OCI-LY1 (cell line): ENCODE measurements around the gene CTIF.

Experiments
- H2AFZ ChIP-seq: fragments of 200-600 bp; sonication (generic), shearing (Covaris generic); 2 replicates; pipeline ENCODE4 v1.6.0; 2014; ENCODE audit warnings: antibody characterized with exemption, mild to moderate bottlenecking, low read length
- H3F3A ChIP-seq: fragments of 200-600 bp; sonication (generic), shearing (Covaris generic); 2 replicates; pipeline ENCODE4 v1.6.0; 2014; ENCODE audit warnings: mild to moderate bottlenecking, antibody characterized with exemption, low read length, moderate library complexity; ENCODE audit not compliant: insufficient read depth
- H3K27ac ChIP-seq: fragments of 200-600 bp; sonication (generic); 2 replicates; pipeline ENCODE4 v1.5.1; 2014; ENCODE audit warnings: low read length, mixed run types, mild to moderate bottlenecking, low read depth; ENCODE audit not compliant: poor library complexity, severe bottlenecking
- H3K27me3 ChIP-seq: fragments of 200-600 bp; sonication (generic); 2 replicates; pipeline ENCODE4 v1.6.0; 2014; ENCODE audit warnings: antibody characterized with exemption, mild to moderate bottlenecking, low read length, moderate library complexity; ENCODE audit not compliant: insufficient read depth
- H3K36me3 ChIP-seq: fragments of 200-600 bp; sonication (generic); 2 replicates; pipeline ENCODE4 v1.6.1; 2014; ENCODE audit warnings: mild to moderate bottlenecking, antibody characterized with exemption, low read length, moderate library complexity, mixed read lengths; ENCODE audit not compliant: insufficient read depth
- H3K4me1 ChIP-seq: fragments of 200-600 bp; sonication (generic); 2 replicates; pipeline ENCODE4 v1.5.1; 2014; ENCODE audit warnings: mild to moderate bottlenecking, low read length, moderate library complexity; ENCODE audit not compliant: insufficient read depth, severe bottlenecking
- H3K4me2 ChIP-seq: fragments of 200-600 bp; sonication (generic), shearing (Covaris generic); 2 replicates; pipeline ENCODE4 v1.6.1; 2014; ENCODE audit warnings: low read length
- H3K4me3 ChIP-seq: fragments of 200-600 bp; sonication (generic); 2 replicates; pipeline ENCODE4 v1.5.1; 2014; ENCODE audit warnings: low read length, low read depth, mild to moderate bottlenecking, mixed read lengths; ENCODE audit not compliant: poor library complexity, severe bottlenecking
- H3K79me2 ChIP-seq: fragments of 200-600 bp; shearing (Covaris generic); 2 replicates; pipeline ENCODE4 v1.6.1; 2016; ENCODE audit warnings: mixed run types, low read length, mixed read lengths; ENCODE audit not compliant: insufficient read depth
- H3K9ac ChIP-seq: fragments of 200-600 bp; sonication (generic), shearing (Covaris generic); 2 replicates; pipeline ENCODE4 v1.6.1; 2014; ENCODE audit warnings: mild to moderate bottlenecking, low read length, mixed read lengths
- H3K9me2 ChIP-seq: fragments of 200-600 bp; sonication (generic), shearing (Covaris generic); 2 replicates; pipeline ENCODE4 v1.6.1; 2014; ENCODE audit warnings: low read depth, mild to moderate bottlenecking, low read length, mixed read lengths
- H3K9me3 ChIP-seq: fragments of 200-600 bp; shearing (Covaris generic); 2 replicates; pipeline ENCODE4 v1.6.1; 2014; ENCODE audit warnings: low read length, mixed read lengths
- H4K20me1 ChIP-seq: fragments of 200-600 bp; sonication (generic), shearing (Covaris generic); 2 replicates; pipeline ENCODE4 v1.6.0; 2016; ENCODE audit warnings: mild to moderate bottlenecking, low read length; ENCODE audit not compliant: insufficient read depth
- EZH2 ChIP-seq: fragments of 200-600 bp; sonication (generic), shearing (Covaris generic); IDR thresholded peaks from 2 replicates; pipeline ENCODE4 v1.8.0; 2017; ENCODE audit warnings: borderline replicate concordance, mixed run types, mild to moderate bottlenecking, antibody characterized with exemption, low read length, moderate library complexity, mixed read lengths
- TF ChIP-seq, protein P1 (sequence below): fragments of 200-600 bp; sonication (generic), shearing (Covaris generic); IDR thresholded peaks from 2 replicates; pipeline ENCODE4 v1.5.1; 2017; ENCODE audit warnings: mild to moderate bottlenecking, antibody characterized with exemption, low read length, moderate library complexity, mixed read lengths

CTIF gene

DNA sequence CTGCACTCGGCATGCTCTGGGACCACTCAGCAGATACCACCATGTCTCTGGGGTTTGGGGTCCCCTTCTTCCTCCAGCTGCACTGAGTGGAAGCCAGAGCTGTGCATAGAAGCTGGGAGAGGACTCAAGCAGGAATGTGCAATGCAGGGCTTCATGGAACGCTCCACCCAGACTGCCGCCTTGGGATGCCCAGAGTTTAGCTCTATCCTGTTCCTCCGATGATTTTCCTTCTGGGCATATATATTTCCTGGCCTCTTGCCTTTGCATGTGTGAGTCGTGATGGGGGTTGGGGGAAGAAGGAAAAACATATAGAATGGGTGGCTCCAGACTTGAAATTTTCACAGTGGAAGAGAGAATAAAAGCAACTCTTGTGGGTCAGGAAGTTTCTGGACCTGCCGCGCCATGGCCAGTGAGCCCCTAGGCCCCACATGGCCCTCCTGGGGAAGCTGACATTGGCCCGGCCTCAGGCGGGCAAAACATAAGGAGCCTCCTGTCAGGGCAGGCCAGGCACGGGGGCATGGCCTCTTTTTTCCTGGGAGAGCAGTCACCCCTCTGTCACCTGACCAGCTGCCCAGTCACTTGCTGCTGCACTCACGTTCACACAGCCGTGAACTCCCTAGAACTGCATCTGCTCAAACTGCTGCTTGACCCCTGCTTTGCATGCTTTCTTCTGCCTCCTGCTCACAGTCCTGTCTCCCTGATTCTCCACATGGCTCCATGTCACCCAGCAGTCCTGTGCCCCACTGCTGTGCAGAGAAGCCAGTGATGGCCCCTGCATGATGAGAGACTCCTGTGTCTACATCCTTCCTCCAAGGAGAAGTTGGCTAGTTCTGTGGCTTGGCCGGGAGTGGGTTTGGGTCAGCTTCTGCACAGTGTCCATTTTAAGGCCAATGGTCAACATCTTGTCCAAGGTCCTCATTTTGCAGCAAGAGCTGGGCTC lies 197.8 kb downstream of the CTIF start:
- Histone ChIP-seq H3K79me2 (no peaks in the 10 kb centered on the region), H3K27me3 (no peaks in the 10 kb centered on the region), H3K36me3 (no peaks in the 10 kb centered on the region), H3K4me2 (no peak overlapping the region), H3K4me3 (no peak overlapping the region), H3K4me1 (no peaks in the 10 kb centered on the region), H3K9ac (no peak overlapping the region), H2AFZ (no peak overlapping the region), H4K20me1 (no peaks in the 10 kb centered on the region), H3K27ac (no peak overlapping the region), H3K9me2 (no peaks in the 10 kb centered on the region), H3K9me3 (no peaks in the 10 kb centered on the region), H3F3A (no peaks in the 10 kb centered on the region)
- no peak for TF ChIP-seq EZH2
- TF ChIP-seq, protein P1, sequence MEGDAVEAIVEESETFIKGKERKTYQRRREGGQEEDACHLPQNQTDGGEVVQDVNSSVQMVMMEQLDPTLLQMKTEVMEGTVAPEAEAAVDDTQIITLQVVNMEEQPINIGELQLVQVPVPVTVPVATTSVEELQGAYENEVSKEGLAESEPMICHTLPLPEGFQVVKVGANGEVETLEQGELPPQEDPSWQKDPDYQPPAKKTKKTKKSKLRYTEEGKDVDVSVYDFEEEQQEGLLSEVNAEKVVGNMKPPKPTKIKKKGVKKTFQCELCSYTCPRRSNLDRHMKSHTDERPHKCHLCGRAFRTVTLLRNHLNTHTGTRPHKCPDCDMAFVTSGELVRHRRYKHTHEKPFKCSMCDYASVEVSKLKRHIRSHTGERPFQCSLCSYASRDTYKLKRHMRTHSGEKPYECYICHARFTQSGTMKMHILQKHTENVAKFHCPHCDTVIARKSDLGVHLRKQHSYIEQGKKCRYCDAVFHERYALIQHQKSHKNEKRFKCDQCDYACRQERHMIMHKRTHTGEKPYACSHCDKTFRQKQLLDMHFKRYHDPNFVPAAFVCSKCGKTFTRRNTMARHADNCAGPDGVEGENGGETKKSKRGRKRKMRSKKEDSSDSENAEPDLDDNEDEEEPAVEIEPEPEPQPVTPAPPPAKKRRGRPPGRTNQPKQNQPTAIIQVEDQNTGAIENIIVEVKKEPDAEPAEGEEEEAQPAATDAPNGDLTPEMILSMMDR = no peak

DNA sequence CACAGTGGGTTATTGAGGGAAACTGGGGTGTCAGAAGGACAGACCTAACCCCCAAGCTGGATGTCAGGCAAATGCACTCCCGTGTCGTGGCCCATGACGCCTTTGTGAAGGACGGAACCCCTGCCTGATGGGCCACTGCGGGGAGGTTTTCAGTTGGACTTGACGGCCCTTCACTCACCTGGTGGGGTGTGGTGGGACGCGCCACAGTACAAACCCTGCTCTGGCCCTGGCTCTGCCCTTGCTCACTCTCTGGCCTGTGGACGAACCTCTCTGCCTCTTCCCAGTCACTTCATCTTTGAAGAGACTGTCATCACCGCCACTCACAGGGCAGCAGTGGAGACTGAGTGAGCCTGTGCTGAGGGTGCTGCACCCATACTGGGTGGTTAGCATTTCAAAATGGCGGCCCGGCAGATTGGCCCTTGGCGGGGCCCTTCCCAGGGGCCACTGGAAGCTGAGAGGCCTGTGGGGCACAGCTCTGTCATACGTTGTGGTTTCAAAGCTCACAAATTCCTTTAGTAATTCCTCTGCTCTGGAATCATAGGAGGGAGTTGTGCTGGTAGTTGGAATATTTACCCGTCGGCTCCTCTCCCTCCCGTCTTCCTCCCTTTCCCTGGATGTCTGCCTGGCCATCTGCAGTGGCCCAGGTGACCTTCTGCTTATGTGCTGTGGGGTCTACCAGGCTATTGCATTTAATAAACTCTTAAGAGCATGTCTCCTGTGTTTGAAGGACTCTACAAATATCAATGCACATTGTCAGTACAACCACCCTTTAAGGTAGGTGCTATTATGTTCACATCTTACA lies 200.6 kb downstream of the CTIF start:
- Histone ChIP-seq H3K4me2 (no peak overlapping the region), H2AFZ (no peak overlapping the region), H3K9ac (no peak overlapping the region), H3K9me3 (no peaks in the 10 kb centered on the region), H3K79me2 (no peaks in the 10 kb centered on the region), H4K20me1 (no peaks in the 10 kb centered on the region), H3K36me3 (no peaks in the 10 kb centered on the region), H3K27me3 (no peaks in the 10 kb centered on the region), H3K4me3 (no peak overlapping the region), H3K9me2 (no peaks in the 10 kb centered on the region), H3F3A (no peaks in the 10 kb centered on the region), H3K27ac (no peak overlapping the region), H3K4me1 (no peaks in the 10 kb centered on the region)
- TF ChIP-seq, protein P1 = no peak
- TF ChIP-seq EZH2 = no peak

DNA sequence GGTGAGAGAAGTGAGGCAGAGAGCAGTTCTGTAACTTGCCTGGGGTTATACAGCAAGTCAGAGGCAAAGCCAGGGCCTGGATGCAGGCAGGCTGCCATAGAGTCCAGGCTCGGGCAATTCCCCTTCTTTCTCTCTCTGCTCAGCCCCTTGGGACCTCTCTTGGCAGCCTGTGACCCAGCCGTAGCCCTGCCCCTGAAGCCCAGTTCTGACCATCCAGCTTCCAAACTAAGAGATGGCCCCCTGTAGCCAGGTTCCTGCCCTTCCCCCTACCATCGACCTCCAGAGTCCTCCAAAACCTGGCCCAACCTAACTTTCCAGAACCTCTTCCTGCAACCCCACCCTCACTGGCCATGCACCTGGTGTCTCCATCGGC lies 201.2 kb downstream of the CTIF start:
- Histone ChIP-seq H3K27ac (no peak overlapping the region), H3K9me2 (no peaks in the 10 kb centered on the region), H2AFZ (no peak overlapping the region), H3K9ac (no peak overlapping the region), H3K36me3 (no peaks in the 10 kb centered on the region), H3K79me2 (no peaks in the 10 kb centered on the region), H3K9me3 (no peaks in the 10 kb centered on the region), H4K20me1 (no peaks in the 10 kb centered on the region), H3K4me2 (no peak overlapping the region), H3K4me3 (no peak overlapping the region), H3K27me3 (no peaks in the 10 kb centered on the region), H3F3A (no peaks in the 10 kb centered on the region), H3K4me1 (no peaks in the 10 kb centered on the region)
- TF ChIP-seq, protein P1 = no peak
- TF ChIP-seq EZH2 = no peak
